HG03354 (cell line): ENCODE data around the gene HOXA1.

Experiments
- ATAC-seq: cut with Tn5 transposase; IDR thresholded peaks from one replicate; pipeline ENCODE4 v1.9.1; 2021; ENCODE audit warnings: mild to moderate bottlenecking; ENCODE audit not compliant: unreplicated experiment, poor library complexity, severe bottlenecking

Gene HOXA1

GRCh38 chr7:27096768-27097514 lies 1.1 kb upstream of the HOXA1 start:
- ATAC-seq: no peak

DNA sequence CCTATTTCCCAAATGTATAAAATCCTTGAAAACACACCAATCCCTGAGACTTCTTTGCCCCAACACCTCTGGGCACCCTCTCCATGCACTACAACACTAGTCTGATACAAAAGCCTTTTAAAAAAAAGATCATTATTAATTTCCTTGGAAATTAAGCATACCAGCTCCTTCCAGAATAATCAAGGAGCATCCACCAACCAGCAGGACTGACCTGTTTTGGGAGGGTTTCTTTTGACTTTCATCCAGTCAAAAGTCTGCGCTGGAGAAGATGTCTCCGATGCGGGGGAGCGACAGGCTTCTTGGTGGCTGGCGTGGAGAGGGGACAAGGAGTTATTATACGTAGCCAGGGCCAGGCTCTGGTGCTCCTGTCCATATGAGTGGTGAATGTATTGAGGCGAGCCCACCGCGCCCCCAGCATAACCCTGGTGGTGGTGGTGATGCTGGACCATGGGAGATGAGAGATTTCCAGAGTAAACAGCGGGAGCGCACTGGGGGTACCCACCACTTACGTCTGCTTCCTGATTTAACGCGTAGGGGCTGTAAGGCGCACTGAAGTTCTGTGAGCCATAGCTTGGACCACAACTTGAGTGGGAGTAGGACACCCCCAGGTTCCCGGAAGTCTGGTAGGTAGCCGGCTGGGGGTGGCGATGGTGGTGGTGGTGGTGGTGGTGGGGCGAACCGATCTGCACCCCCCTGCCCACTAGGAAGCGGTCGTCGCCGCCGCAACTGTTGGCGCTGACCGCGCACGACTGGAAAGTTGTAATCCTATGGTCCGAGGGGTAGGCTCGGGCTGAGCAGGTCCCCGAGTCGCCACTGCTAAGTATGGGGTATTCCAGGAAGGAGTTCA lies 527 bp downstream of the HOXA1 start:
- peak; percentile 12 for ATAC-seq

DNA sequence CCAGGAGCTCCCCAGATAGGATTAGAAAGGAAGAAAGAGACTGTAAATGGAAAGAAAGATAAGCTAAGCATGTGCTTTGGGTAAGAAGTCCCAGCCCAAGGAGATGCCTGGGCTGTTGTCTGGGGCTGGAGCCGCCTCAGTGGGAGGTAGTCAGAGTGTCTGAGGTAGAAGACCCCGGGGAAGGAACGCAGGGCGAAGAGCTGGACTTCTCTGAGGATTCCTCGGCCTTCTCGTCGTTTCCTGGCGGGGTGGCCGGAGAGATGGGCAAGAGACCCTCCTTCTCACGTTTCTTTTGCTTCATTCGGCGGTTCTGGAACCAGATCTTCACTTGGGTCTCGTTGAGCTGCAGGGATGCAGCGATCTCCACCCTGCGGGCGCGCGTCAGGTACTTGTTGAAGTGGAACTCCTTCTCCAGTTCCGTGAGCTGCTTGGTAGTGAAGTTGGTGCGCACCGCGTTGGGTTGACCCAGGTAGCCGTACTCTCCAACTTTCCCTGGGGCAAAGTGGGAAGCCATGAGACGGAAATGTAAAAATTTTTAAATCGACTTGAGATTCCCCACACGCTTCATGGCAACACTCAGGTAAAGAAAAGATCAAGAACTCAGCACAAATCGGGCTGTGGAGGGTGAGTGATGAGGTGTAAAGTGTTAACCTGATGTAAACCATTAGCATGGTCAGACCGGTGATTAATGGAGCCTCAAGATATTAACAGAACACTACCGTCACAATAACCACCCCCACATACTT lies 1.3 kb downstream of the HOXA1 start:
- ATAC-seq: no peak

DNA sequence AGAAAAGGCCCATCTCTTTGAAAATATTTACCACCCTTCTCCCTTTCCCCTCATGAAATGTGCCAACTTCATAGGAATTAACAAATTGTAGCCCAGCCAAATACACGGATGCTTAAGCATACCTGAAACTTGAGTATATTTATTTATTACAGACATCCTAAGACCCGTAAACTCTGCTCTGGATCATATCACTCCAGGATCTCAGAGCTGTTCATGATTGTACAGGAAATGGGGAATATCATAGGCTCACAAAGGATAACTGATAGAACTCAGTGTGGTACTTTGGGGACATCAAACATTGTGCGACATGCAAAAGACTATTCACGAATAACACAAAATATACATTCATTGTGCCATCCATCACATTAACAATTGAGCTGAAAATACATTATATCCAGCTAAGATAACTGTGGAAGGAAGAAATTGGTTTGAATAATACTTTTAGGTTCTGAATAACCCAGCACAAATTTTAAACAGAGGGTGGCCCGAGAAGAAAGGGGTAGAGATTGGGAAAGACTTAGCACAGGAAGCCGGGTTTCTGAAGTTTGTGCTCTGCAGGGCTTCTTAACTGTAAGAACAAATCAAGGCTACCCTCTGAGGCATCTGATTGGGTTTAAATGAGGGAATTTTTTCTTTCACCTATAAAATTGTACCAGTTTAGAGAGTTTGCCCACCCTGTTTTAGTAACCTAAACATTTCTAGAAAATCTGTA lies 2.5 kb downstream of the HOXA1 start:
- no peak for ATAC-seq

GRCh38 chr7:27092819-27093110 lies 3.0 kb downstream of the HOXA1 start:
- ATAC-seq: no peak

GRCh38 chr7:27091941-27092818 lies 3.6 kb downstream of the HOXA1 start:
- ATAC-seq: no peak

DNA sequence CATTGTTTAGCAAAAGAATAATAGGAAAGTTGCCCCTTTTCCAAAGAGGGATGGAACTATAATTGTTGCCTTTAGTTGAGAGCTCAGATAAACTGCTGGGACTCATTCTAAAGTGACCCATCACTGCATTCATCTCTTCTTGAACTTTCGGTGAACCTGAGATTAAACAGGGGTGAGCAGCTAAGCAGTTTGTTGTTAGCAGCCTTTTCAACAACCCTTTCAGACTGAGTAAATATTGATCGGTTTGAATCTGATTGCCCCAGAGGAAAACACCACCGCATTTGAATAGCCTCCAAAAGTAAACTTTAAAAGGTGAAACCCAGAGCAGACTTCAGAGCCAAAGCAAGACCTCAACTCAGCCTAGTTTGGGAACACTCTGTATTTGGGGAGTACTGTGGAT lies 4.7 kb downstream of the HOXA1 start:
- no peak for ATAC-seq

DNA sequence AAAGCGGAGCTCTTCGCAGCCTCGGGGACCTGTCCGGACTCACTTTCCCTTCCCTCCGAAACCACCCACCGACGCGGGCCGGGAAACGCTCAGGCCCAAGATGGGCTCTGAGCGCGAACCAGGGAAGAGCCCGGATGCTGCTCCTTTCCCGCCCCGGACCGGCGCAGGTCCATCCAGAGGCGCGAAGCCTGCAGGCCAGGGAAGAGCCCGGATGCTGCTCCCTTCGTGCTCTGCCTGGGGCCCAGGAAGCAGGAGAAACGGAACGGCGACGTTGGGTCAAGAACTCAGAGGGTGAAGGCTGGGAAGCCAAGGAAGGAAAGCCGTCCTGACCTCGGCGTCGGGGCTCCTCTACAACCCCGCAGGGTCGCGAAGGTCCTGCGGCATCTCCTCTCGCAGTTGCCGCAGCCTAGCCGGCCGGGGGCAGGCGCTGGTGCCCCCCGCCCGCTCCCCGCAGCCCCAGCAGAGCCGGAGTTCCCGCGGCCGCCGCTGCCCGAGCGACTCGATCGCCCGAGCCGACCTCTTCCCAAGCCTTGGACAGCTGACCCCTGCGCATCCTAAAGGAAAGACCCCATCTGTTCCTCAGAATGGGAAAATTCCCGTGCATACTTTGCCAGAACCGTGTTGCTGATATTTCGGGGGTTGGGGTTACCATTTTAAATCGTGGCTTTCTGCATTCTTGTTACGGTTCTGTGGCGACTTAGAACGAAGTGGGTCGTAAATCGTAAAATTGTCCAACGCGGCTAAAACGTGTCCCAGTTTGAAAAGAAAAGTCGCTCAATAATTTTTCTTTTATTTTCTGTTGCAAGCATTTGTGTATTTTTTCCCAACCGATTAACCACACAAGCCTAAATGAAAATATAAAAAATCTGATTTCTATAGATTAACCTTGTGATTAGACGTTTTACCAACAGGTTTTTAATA lies 7.5 kb downstream of the HOXA1 start:
- no peak for ATAC-seq

- ATAC-seq: no peak
Observed at GRCh38 chr7:27083646-27084045, 12.2 kb downstream of the HOXA1 start.

DNA sequence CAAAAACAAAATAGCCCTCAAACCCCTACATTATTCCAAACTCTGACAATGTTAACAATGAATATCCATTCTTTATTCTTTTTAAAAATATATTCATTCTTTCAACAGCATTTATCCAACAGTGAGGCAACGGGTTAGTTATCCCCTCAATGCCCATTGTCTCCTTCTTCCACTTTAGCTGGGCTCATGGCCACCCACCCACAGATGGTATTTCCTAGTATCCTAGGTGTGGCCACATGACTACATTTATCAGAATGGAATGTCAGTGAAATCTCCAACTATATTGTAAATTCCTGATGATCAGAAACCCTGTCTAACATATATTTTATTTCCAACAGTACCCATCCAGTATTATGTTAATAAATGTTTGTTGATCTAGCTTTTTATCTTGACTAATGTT lies 13.6 kb downstream of the HOXA1 start:
- ATAC-seq: no peak

- ATAC-seq: no peak
Observed at GRCh38 chr7:27080844-27081436, 14.9 kb downstream of the HOXA1 start.

DNA sequence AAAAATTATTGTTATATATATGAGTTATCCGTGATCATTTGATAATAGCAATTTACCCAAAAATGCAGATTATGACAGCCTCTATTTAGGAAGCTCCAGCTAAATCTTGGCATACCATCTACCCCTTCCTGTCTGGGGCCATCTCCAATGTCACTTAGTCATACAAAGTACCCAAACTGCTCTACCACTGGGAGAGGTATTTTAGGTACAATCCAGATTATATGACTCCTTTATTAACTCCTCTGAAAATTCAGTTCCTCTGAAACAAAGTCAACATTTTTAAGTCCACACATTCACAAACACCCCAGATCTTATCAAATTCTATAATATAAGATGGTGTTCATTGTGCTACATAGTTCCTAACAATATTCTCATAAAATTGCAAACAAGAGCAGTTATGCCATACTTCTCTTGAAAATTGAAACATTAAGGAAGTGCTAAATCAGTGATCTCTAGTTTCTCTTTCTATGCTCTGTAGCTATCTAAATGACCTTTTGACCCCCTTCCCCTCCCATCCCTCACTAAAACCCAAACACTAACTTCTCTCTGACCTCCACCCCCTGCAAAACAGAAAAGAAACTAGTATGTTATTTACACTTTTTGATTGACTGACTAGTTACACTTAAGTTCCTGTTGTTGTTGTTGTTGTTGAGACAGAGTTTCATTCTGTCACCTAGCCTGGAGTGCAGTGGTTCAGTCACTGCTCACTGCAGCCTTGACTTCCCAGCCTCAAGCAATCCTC lies 16.4 kb downstream of the HOXA1 start:
- peak; percentile 45 for ATAC-seq

DNA sequence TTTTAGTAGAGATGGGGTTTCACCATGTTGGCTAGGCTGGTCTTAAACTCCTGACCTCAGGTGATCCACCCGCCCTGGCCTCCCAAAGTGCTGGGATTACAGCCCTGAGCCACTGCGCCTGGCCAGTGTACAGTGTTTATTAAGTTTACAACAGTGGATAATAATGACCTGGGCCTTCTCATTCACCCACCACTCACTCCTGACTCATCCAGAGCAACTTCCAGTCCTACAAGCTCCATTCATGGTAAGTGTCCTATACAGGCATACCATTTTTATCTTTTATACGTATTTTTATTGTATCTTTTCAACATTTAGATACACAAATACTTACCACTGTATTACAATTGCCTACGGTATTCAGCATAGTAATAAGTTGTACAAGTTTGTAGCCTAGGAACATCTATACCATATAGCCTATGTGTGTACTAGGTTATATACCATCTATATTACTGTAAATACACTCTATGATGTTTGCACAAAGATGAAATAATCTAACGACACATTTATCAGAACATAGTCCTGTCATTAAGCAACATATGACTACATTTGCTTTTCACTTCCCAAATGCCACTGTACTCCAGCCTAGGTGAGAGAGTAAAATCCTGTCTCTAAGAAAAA lies 17.1 kb downstream of the HOXA1 start:
- ATAC-seq: no peak

- ATAC-seq: no peak
Observed at GRCh38 chr7:27073076-27073475, 22.7 kb downstream of the HOXA1 start.

DNA sequence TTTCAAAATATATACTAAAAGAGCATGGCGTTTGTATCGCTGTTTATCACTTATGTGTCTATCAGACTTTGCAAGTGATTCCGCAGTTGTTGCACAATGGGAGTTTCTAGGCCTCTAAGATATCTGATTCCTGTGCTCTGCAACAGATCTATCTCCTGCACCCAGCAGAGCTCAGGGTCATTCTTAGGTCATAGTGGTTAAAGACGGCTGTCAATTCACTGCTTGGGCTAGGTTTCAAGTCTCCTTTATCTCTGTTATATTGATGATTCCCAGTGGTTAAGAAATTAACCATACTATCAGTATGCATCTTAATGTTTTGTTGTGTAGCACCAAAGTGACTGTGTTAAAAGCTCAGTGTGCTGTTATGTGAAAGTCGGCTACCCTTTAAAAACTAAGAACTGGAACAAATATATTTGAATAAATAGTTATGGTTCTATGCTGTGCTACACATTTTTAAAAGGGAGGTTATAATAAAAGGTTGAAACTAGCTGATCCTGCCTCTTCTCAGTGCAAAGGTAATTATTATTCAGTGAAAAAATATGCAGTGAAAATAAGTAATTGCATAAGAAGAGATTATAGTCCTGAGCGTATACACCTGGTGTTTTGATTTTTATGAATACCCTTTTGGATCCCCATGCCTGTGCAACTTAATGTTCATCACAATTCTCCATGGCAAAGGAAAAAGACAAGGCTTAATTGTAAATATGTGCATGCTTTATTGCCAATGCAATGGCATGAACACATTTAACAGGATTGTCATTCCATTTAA lies 24.0 kb downstream of the HOXA1 start:
- no peak for ATAC-seq

DNA sequence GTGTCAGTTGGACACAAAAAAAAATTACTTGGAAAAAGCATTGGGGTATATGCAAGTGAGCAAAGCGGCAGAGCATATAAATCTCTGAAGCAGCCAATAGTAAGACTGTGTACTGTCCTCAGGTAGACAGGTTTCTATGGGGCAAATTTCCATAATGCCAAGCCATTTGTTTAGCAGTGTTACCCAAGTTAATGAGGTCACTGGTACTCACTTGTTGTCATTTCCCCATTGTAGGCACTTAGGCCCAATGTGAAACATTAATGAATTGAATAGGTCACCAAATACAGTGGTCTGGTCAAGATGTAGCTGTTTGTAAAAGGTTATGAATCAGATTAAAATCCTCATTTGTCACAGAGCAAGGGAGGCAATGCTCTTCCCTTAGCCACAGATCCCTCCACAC lies 27.5 kb downstream of the HOXA1 start:
- ATAC-seq: no peak
